AG10803 (cell line): ENCODE measurements around the gene C1orf74.

Experiments
- DNase-seq: peaks from one replicate; pipeline ENCODE4 v3.0.0; 2010; ENCODE audit warnings: low read depth
- H3K4me3 ChIP-seq: 2 replicates; pipeline ENCODE4 v1.5.1; 2011; ENCODE audit warnings: mild to moderate bottlenecking, low read length, control low read depth
- CTCF ChIP-seq: conservative IDR thresholded peaks from 2 replicates; pipeline ENCODE4 v1.5.1; 2011; ENCODE audit warnings: mild to moderate bottlenecking, low read length, control low read depth, inconsistent platforms

C1orf74 gene

GRCh38 chr1:209751627-209752231, 32.6 kb downstream of the C1orf74 start:
- H3K4me3 ChIP-seq: no peak overlapping the region
- no peak for TF ChIP-seq CTCF
- no peak for DNase-seq

GRCh38 chr1:209749670-209750323, 34.6 kb downstream of the C1orf74 start:
- no peak for TF ChIP-seq CTCF
- no peak overlapping the region for H3K4me3 ChIP-seq
- no peak for DNase-seq

DNA sequence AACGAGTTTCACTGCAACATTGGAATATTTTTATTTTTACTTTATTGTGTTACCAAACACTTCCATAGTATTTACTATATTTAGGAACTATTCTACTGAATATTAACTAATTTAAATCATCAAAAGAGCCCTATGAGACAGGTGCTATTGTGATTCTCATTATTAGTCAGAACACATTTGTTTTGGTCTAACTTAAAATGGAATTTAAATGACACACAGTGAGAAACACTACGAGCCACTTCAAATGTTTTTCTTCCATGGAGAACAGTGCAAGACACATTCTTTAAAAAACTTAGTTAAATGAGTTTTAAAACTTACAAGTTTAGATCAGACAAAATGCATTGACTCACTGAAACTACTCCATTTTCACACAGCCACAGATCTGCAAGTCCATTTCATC, 35.2 kb downstream of the C1orf74 start:
- no peak overlapping the region for H3K4me3 ChIP-seq
- no peak for TF ChIP-seq CTCF
- DNase-seq: no peak

GRCh38 chr1:209748620-209749019, 35.7 kb downstream of the C1orf74 start:
- H3K4me3 ChIP-seq: no peak overlapping the region
- no peak for TF ChIP-seq CTCF
- no peak for DNase-seq

DNA sequence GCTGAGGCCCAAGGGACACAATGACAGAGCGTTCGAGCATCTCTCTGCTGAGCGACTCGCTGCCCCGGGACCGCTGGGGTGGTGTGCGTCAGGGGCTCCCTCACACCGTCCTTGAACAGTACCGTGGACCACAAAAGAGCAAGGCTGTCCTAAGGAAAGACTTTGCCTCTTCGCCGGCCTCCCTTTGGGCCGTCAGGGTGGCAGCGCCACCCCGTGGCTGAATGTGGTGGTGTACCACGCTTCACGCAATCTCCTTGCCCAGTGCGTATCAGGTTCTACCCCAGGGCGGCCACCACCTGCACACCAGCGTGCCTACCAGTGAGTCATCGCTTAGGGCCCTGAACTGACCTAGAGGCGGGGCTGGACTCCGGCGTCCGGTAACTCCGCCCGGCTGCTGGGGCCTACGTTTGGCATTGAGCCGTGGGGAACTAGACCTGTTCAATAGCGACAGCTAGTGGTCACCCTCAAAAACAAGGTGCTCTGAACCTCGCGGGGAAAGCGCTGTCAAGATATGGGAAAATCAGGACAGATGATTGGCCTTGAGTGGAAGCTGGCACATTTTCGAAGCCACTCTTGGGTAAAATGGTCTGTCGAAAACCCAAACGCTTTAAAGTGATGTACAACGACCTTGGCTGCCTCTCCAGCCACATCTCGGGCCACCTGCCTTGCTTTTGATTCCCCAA, 36.6 kb downstream of the C1orf74 start:
- DNase-seq: peak; percentile 87
- TF ChIP-seq CTCF: peak; percentile 52
- peak overlapping the region; percentile 53 for H3K4me3 ChIP-seq

DNA sequence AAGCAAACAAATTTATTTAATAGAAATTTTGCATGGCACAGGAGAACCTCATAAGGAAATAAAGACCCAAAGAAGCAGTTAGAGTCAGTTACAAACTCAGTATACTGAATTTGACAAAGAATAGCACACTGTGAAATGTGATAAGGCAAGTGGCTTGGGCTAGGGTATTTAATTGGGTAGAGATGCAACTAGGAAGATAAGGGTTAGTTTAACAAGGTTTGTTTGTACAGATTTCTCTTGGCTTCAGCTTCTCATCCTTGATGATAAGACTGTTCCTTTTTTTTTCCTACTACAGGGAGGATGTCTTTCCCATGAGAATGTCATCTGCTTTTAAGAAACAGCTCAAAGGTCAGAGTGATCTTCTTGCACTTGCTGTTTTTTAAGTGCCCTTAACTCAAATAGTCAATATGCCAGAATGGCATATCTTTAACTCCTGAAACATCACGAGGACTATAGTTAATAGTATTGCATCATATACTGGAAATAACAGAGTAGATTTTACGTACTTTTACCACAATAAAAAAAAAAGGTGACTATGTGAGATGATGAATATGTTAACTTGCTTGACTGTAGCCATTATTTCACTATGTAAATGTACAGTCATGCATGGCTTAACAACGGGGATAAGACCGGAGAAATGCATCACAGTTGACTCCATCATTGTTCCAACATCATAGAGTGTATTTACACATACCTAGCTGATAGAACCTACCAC, 37.8 kb downstream of the C1orf74 start:
- H3K4me3 ChIP-seq: no peak overlapping the region
- TF ChIP-seq CTCF: no peak
- DNase-seq: no peak

GRCh38 chr1:209743145-209743482, 41.2 kb downstream of the C1orf74 start:
- TF ChIP-seq CTCF: no peak
- peak; percentile 56 for DNase-seq
- no peak overlapping the region for H3K4me3 ChIP-seq
